ENCODE data around the gene ATP13A5.

ATP13A5 gene

DNA sequence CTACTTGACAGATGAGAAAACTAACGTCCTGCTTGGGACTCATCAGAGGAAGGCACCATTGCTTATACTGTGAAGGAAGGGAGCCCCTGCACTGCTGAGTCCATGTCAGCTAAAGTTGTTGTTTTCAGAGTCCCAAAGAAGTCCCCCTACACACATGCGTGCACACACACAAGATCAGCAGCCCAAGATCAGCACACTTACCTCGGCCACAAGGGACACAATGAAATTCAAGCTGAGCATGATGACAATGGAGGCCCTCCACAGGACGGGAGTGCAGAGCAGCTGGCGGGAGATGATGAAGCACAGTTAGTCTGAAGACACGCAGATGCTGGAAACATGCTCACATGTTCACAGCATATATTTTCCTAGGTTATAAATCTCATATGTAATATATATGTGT is 28.6 kb upstream of the ATP13A5 start (continued):
- TF ChIP-seq ZNF292 (tag by site-specific recombination; IDR thresholded peaks at IDR 0.05; ENCODE audit: borderline replicate concordance, low read depth) (no peak), HIC1 (tag by site-specific recombination; IDR thresholded peaks at IDR 0.05) (no peak), ZNF624 (tag by site-specific recombination; IDR thresholded peaks at IDR 0.05) (no peak), ZFHX2 (tag by site-specific recombination; conservative IDR thresholded peaks at IDR 0.05) (no peak), ZNF350 (tag by site-specific recombination; IDR thresholded peaks at IDR 0.05) (no peak), ZIC2 (tag by site-specific recombination; IDR thresholded peaks at IDR 0.05) (no peak)
- TF ChIP-seq, protein P1, sequence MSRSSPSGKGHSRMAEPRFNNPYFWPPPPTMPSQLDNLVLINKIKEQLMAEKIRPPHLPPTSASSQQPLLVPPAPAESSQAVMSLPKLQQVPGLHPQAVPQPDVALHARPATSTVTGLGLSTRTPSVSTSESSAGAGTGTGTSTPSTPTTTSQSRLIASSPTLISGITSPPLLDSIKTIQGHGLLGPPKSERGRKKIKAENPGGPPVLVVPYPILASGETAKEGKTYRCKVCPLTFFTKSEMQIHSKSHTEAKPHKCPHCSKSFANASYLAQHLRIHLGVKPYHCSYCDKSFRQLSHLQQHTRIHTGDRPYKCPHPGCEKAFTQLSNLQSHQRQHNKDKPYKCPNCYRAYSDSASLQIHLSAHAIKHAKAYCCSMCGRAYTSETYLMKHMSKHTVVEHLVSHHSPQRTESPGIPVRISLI (tag by site-specific recombination; IDR thresholded peaks at IDR 0.05) = no peak

DNA sequence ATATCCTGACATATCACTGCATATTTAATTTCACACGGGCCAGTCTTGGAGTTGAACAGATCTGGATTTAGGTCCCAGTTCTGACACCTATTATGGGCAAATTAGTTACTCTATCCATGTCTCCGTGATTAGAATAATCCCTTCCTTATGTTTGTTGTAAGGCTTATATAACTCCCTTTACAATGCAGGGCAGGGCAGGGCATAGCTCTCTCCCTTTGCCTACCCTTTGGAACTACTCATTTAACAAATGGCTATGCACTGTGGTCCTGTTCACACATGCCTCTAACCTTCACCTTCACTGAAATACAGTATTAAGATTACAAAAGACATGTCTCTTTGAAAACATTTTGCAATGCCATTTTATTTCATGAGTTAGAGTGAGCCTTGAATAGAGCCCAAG is 24.8 kb upstream of the ATP13A5 start:
- no peak overlapping the region for H3K4me3 ChIP-seq (ENCODE audit: low read depth, low read length)
- H3K27ac ChIP-seq (ENCODE audit: extremely low read depth, low read depth, low read length) = no peak overlapping the region
- no peaks in the 10 kb centered on the region for H3K4me1 ChIP-seq (ENCODE audit: control insufficient read depth, insufficient read depth, low read length)
- H3K36me3 ChIP-seq (ENCODE audit: control insufficient read depth in 2 of 2, insufficient read depth in 1 of 2, low read length in 2 of 2) = no peaks in the 10 kb centered on the region
- ChIA-PET CTCF (no interaction called here), POLR2A (no interaction called here)
- no peak for TF ChIP-seq ZNF514 (tag by site-specific recombination; IDR thresholded peaks at IDR 0.05)
- TF ChIP-seq, protein P2, sequence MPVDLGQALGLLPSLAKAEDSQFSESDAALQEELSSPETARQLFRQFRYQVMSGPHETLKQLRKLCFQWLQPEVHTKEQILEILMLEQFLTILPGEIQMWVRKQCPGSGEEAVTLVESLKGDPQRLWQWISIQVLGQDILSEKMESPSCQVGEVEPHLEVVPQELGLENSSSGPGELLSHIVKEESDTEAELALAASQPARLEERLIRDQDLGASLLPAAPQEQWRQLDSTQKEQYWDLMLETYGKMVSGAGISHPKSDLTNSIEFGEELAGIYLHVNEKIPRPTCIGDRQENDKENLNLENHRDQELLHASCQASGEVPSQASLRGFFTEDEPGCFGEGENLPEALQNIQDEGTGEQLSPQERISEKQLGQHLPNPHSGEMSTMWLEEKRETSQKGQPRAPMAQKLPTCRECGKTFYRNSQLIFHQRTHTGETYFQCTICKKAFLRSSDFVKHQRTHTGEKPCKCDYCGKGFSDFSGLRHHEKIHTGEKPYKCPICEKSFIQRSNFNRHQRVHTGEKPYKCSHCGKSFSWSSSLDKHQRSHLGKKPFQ (tag by site-specific recombination; IDR thresholded peaks at IDR 0.05) = no peak
- no peak for TF ChIP-seq ZBTB10 (tag by site-specific recombination; IDR thresholded peaks at IDR 0.05)
- H3K9me3 ChIP-seq (ENCODE audit: control insufficient read depth, insufficient read depth, low read depth, low read length) = no peaks in the 10 kb centered on the region

DNA sequence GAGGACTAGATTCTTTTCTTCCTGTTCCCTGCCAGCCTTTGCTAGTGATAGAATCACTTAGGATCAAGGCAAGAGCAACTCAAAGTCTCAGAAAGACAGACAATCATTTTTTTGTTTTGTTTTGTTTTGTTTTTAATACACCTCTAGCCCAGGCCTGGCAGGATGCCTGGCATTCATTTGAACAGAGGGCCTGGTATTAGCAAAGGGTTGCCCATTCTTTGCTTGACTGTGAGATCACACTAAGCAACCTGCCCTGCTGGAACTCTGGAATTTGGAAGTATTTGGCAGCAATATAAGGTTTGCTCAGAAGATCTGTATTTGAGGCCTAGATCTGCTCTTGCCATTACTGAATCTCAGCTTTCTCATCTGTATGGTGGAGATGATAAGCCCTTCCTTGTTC is 21.8 kb upstream of the ATP13A5 start:
- H3K9me3 ChIP-seq (ENCODE audit: control insufficient read depth, insufficient read depth, low read depth, low read length) = no peaks in the 10 kb centered on the region
- no peak overlapping the region for H3K27ac ChIP-seq (ENCODE audit: extremely low read depth, low read depth, low read length)
- H3K4me1 ChIP-seq (ENCODE audit: control insufficient read depth, insufficient read depth, low read length) = no peaks in the 10 kb centered on the region
- CTCF ChIA-PET = no interaction called here
- no peaks in the 10 kb centered on the region for H3K36me3 ChIP-seq (ENCODE audit: control insufficient read depth in 2 of 2, insufficient read depth in 1 of 2, low read length in 2 of 2)
- POLR2A ChIA-PET = no interaction called here
- H3K4me3 ChIP-seq (ENCODE audit: low read depth, low read length) = no peak overlapping the region
- TF ChIP-seq ZFP69B (tag by site-specific recombination; IDR thresholded peaks at IDR 0.05) (no peak), ZNF654 (tag by site-specific recombination; IDR thresholded peaks at IDR 0.05; ENCODE audit: low read depth) (no peak), ZNF311 (tag by site-specific recombination; IDR thresholded peaks at IDR 0.05; ENCODE audit: borderline replicate concordance) (no peak), YY1 (tag by site-specific recombination; IDR thresholded peaks at IDR 0.05) (no peak), ZNF558 (tag by site-specific recombination; IDR thresholded peaks at IDR 0.05) (no peak), HOXC10 (CRISPR knock-in tag; IDR thresholded peaks at IDR 0.05) (no peak), ZNF785 (tag by site-specific recombination; IDR thresholded peaks at IDR 0.05) (no peak), ZFP37 (tag by site-specific recombination; IDR thresholded peaks at IDR 0.05) (no peak), ZNF510 (tag by site-specific recombination; IDR thresholded peaks at IDR 0.05; ENCODE audit: insufficient replicate concordance) (no peak), ZNF112 (tag by site-specific recombination; IDR thresholded peaks at IDR 0.05) (no peak), REPIN1 (tag by site-specific recombination; IDR thresholded peaks at IDR 0.05; ENCODE audit: low read depth) (no peak), ZNF302 (tag by site-specific recombination; IDR thresholded peaks at IDR 0.05; ENCODE audit: low read depth) (no peak), ZXDB (tag by site-specific recombination; IDR thresholded peaks at IDR 0.05) (no peak), TCF7L2 (IDR thresholded peaks at IDR 0.05; ENCODE audit: borderline replicate concordance, low read depth, low read length) (no peak)
- TF ChIP-seq, protein P3, sequence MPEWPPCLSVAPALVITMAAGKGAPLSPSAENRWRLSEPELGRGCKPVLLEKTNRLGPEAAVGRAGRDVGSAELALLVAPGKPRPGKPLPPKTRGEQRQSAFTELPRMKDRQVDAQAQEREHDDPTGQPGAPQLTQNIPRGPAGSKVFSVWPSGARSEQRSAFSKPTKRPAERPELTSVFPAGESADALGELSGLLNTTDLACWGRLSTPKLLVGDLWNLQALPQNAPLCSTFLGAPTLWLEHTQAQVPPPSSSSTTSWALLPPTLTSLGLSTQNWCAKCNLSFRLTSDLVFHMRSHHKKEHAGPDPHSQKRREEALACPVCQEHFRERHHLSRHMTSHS (tag by site-specific recombination; IDR thresholded peaks at IDR 0.05) = no peak
- TF ChIP-seq, protein P4, sequence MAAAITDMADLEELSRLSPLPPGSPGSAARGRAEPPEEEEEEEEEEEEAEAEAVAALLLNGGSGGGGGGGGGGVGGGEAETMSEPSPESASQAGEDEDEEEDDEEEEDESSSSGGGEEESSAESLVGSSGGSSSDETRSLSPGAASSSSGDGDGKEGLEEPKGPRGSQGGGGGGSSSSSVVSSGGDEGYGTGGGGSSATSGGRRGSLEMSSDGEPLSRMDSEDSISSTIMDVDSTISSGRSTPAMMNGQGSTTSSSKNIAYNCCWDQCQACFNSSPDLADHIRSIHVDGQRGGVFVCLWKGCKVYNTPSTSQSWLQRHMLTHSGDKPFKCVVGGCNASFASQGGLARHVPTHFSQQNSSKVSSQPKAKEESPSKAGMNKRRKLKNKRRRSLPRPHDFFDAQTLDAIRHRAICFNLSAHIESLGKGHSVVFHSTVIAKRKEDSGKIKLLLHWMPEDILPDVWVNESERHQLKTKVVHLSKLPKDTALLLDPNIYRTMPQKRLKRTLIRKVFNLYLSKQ (tag by site-specific recombination; IDR thresholded peaks at IDR 0.05; ENCODE audit: borderline replicate concordance) = no peak

Data from HEK293 (cell line).